Measurements from ENCODE around the gene GON4L. TPM values are rescaled to one million over a fixed set of nuclear protein-coding genes. Genes with fewer than 3 reads are reported as not detected.
"Not testable (repeated sequence)": the region's sequence is repeated elsewhere in the genome, so short reads cannot be mapped to it uniquely, and the experiment has no call there.

The GON4L gene
- polyA plus RNA-seq, 12 donors = 25.0 to 47.3 (median 33.2) TPM; not detected in 1

DNA sequence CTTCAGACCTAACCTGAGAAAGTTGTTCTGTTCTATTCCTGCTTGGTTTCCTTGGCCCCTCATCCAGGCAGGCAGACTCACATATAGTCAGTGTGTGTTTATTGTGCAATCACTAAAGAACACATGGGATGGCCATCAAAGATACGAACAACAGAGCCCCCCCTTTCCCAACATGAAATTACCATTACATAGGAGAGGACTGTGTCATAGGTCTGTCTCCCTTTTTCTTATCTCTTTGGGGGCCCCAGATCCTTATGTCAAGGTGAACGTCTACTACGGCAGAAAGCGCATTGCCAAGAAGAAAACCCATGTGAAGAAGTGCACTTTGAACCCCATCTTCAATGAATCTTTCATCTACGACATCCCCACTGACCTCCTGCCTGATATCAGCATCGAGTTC is 23.9 kb upstream of the GON4L start:
- no peak for DNase-seq

DNA sequence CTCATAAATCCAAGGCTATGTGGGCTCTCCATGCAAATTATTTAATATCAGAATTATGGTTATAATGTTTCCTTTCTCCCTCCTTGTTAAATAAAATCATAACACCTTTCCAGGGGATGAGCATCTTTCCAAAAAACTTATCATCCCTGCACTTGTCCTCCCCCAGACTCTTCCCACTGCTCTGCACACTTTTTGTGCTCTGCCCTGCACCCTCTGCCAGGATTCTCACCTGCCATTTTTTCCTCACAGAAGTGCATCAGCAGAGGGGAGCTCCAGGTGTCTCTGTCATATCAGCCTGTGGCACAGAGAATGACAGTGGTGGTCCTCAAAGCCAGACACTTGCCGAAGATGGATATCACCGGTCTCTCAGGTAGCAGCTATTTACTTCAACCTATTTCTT is 23.2 kb upstream of the GON4L start:
- DNase-seq = no peak

GRCh38 chr1:155877945-155878344 is 20.9 kb upstream of the GON4L start:
- no peak for DNase-seq

DNA sequence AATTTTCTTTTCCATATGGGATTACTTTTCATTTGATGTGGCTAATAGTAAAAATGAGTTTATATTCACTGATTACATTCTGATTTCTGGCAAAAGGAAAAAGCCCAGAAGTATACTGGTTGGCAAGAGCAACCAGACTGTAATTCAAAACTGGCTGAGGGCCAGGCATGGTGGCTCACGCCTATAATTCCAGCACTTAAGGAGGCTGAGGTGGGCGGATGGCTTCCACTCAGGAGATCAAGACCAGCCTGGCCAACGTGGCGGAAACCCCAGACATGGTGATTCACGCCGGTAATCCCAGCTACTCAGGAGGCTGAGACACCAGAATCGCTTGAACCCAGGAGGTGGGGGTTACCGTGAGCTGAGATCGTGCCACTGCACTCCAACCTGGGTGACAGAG is 16.8 kb upstream of the GON4L start:
- no peak for DNase-seq

GRCh38 chr1:155872527-155872926 is 15.5 kb upstream of the GON4L start:
- DNase-seq = no peak

- DNase-seq = peak; percentile 66
These were observed 14.4 kb upstream of the GON4L start for GRCh38 chr1:155871390-155871789.

GRCh38 chr1:155867766-155868165 is 10.8 kb upstream of the GON4L start:
- no peak for DNase-seq

GRCh38 chr1:155864393-155864792 is 7.4 kb upstream of the GON4L start:
- no peak for DNase-seq

DNA sequence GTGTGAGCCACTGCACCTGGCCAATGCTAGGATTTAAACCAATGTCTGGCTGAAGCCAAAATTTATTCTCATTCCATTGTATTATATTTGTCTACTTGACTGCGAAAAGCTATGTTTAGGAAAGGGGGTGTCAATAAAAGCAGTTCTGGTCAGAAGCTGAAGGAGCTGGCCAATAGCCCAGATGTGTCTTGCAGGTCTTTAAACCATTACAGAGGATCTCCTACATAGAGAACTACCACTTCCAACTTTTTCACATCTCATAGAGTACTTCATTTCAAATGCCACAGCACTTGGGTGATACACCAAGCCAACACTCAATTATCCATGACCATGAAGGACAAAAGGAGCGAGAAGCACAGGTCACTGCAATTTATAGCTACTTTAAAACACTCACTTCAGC is 4.9 kb upstream of the GON4L start:
- DNase-seq = no peak

GRCh38 chr1:155860970-155861510 is 4.0 kb upstream of the GON4L start:
- no peak for DNase-seq

DNA sequence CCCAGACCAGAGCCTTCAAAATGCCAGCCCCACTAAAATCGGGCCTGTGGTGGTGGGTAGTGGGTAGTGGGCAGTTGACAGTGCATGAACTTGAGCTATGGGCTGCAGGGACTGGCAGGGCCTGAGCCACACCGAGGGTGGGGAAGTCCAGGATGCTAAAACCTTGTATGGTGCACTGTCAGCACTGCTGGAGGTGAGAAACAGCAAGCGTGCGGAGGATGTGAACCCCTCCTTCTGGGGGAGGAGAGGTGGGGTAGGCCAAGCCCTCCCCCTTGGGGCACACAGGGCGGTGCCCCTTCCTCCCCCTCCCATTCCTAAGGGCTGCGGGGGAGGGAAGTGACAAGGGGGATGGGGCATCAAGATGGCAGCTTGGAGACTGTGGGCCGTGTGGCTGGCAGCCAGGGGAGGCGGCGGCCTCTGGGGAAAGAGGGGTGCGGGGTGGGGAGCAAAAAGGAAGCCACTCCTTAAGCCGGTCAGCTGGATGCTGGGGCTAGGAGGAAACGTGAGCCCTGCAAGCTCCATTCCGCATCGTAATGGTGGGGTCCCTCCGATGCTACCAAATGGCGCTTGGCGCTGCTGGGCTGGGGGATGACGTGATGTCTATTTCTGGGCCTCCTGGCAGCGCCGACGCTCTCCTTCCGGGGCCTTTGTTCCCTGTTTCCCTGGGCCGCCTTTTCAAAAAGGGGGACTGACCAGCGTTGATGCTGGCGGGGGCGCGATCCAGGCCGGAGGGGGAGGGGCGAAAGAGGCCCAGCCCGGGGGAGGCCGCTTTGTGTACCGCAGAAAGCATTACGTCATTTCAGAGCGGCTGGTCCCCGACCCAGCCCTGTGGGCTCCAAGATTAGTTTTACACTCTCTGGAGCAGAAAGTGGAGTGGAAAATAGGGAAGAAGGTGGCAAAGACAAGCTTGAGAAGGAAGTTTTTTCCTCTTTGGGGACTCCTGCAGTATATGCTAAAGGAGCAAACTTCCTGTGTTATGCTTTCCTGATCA is 3.2 kb upstream of the GON4L start:
- DNase-seq = peak; percentile 90

DNA sequence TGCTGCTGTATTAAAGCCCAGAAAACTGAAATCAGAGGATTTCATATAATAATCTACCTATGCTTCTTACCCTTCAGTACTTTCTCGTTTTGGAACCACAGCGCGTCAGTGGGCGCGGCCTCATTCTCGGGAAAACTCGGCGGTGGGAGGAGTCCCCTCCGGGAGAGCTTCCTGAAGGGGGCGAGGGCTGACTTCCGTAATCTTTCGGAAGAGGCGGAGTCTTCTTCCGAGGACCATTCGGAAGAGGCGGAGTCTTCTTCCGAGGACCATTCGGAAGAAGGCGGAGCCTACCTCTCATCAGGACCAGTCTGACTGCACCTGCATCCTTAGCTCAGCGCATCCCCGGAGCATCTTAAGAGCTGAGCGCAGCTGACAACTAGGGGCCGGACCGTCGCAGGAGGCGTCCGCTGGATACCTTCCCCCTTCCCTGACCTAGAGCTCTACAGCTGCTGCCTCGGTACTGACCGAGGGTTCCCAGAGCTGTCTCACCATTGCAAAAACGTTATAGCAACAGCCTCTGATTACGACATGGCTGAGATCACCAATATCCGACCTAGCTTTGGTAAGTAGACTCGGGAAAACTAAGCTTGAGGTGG is 2.3 kb upstream of the GON4L start, which contains the start of gene SYT11:
TSS of gene SYT11 (plus strand) at position 334 of the 596 bp plus-strand sequence. CDS start at position 529, 195 bp downstream.
- peak; percentile 98 for DNase-seq

GRCh38 chr1:155858800-155859233 is 1.8 kb upstream of the GON4L start:
- no peak for DNase-seq

GRCh38 chr1:155856257-155856974 is 598 bp downstream of the GON4L start:
- DNase-seq = no peak

DNA sequence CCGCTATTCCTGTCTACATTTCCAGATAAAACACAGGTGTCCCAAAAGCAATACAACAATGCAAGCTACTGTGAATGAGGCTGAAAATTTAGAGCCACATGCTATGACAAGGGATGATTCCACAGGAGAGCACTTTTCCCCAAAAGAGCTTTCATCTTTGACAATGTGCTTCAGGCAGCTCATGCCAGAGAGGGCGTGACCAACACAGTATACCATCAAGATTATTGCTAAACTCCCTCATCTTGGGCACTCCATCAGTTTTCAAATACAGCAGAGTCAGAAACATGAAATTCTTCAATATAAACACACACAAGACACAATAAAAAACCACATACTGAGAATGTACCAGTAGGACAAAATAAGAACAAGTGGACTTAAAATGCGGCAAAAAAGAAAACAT is 6.7 kb downstream of the GON4L start:
- DNase-seq = no peak

DNA sequence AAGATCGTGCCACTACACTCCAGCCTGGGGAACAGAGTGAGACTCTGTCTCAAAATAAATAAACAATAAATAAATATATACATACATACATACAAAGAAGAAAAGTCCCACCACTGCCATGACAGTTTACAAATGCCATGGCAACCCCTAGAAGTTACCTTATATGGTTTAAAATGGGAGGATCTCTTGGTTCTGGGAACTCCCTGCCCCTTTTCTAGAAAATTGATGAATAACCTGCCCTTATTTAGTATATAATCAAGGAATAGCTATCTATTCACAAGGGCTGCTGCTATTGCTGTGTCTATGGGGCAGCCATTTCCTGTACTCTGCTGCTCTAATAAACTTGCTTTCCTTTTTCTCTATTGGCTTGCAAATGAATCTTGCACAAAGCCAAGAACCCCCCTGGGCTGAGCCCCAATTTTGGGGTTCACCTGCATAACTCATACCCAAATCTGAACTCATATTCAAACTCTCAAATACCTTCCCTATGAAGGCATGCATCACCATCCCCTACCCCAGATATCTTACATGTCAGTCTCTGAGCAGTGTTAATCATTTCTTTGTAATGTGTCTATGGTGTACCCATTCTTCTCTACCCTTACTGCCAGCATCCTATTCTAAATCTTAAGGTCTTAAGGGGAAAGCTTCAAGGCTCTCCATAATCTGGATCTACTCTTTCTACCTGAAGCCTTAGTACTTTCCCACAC is 9.0 kb downstream of the GON4L start:
- DNase-seq = no peak

DNA sequence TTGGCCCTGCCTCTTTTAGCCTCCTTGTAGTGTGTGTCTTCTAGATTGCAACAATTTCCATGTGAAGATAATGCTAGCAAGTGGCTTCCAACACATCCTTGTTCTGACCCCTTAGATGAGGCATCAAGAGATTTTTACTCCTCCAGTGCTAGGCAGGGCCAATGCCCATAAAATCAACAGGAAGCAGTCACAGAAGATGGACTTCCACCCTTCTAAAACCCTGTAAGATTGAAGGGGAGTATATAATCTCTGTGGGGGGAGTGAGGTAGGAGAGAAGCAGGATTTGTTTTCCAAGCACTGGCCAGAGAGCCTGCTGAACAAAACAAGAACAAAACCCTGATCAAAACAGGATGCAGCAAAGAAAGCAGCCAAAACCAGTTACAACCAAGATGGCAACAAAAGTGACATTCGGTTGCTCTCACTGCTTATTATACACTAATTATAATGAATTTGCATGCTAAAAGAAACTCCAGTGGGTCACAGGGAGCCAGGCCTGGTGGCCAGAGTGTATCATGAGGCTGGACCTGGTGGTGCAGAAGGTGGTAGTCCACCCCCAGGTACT is 12.1 kb downstream of the GON4L start:
- DNase-seq = no peak

GRCh38 chr1:155840386-155840785 is 16.6 kb downstream of the GON4L start:
- no peak for DNase-seq

DNA sequence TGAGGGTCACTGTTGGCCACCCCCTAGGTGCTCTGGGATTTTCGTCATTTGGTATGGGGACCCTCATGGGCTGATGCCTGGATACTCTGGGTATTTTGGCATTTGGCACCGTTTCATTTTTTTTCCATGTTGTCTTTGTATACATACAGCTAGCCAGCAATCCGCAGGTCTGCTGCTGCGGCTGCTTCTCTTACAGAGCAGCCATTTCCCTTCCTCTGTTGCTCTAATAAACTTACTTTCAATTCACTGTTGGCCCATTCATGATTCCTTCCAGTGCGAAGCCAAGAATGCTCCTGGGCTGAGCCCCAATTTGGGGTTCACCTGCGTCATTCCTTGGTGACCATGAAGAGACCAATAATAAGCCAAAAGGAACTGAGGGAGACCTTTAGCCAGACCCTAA is 21.5 kb downstream of the GON4L start:
- DNase-seq = no peak

DNA sequence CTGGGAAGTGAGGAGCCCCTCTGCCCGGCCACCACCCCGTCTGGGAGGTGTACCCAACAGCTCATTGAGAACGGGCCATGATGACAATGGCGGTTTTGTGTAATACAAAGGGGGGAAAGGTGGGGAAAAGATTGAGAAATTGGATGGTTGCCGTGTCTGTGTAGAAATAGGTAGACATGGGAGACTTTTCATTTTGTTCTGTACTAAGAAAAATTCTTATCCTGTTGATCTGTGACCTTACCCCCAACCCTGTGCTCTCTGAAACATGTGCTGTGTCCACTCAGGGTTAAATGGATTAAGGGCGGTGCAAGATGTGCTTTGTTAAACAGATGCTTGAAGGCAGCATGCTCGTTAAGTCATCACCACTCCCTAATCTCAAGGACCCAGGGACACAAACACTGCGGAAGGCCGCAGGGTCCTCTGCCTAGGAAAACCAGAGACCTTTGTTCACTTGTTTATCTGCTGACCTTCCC is 22.1 kb downstream of the GON4L start:
- not testable (repeated sequence) for DNase-seq

Measured in muscle of arm (tissue), 12 donors.